Activated gamma-delta T cell (primary cell): ENCODE measurements around the gene DTNB.

Experiments used
- DNase-seq: peaks from one replicate; lab custom pipeline; 2025; lab: John Stamatoyannopoulos, UW

Gene DTNB

GRCh38 chr2:25386971-25387875, 286.2 kb downstream of the DTNB start:
- DNase-seq = no peak

DNA sequence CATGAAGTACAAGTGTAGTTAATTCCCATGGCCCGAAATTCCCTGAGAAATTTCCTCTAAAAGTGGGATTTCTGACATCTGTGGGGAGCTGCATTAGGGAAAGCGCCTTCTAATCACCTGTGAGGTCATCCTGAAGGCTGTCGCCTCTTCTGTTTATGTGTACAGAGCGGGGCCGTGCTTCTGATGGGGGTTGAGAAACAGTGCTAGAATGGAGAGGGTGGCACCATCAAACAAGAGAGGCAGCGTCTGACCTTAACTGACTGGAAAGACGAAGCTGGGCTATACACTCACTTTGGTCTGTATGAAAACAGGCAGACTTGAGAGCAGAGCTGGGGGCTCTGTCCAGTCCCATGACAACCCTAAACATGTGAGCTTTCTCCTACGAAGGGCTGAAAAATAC, 287.5 kb downstream of the DTNB start:
- no peak for DNase-seq

DNA sequence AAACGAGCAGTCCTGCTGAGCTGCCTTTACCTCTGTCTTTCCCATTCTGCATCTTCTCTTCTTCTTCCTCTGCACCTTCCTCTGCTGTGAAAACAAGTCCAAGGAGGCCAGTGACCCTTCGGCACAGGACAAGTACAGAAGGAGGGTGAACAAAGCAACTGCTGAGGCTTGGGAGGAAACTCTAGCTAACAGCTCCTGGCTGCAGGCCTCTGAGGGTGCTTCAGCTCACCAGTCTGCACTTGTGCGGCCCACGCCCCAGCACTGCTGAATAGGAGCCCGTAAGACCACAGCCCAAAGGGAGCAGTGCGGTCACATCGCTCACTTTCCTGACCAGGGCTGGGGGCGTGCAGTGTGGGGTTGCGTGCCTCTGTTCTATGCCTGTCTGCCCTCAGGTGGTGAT, 289.6 kb downstream of the DTNB start:
- DNase-seq = no peak

GRCh38 chr2:25381502-25381901, 291.9 kb downstream of the DTNB start:
- DNase-seq = no peak

DNA sequence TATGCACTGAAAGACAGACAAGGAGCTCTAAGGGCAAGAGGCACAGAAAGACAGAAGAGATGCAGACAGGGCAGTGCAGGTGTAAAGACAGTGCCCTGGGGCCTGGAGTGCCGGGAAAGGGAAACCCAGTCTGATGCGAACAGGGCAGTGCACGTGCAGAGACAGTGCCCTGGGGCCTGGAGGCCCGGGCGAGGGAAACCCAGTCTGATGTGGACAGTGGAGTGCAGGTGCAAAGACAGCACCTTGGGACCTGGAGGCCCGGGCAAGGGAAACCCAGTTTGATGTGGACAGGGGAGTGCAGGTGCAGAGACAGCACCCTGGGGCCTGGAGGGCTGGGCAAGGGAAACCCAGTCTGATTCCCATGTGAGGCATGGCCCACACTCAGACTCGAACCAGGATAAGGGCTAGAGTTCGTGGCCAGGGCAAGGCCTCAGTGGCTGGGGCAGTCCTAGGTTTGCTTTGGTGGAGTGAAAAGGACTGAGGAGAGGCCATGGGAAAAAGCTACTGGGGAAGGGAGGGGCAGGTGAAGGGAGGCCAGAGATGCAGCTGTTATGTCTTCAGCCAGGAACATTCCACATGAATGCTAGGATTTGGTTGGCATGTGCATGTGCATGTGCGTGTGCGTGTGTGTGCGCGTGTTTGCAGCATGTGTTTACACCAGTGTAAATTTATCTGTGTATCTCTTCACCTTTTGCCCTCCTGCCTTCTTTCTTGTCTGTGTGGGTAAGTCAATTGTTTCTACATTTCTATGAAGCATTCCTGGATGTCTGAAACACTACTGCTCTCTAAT, 292.6 kb downstream of the DTNB start:
- DNase-seq = no peak

- DNase-seq = no peak
Measured at GRCh38 chr2:25380023-25380422, 293.4 kb downstream of the DTNB start.

GRCh38 chr2:25379535-25379934, 293.8 kb downstream of the DTNB start:
- no peak for DNase-seq

- no peak for DNase-seq
Measured at GRCh38 chr2:25378731-25379490, 294.5 kb downstream of the DTNB start.

DNA sequence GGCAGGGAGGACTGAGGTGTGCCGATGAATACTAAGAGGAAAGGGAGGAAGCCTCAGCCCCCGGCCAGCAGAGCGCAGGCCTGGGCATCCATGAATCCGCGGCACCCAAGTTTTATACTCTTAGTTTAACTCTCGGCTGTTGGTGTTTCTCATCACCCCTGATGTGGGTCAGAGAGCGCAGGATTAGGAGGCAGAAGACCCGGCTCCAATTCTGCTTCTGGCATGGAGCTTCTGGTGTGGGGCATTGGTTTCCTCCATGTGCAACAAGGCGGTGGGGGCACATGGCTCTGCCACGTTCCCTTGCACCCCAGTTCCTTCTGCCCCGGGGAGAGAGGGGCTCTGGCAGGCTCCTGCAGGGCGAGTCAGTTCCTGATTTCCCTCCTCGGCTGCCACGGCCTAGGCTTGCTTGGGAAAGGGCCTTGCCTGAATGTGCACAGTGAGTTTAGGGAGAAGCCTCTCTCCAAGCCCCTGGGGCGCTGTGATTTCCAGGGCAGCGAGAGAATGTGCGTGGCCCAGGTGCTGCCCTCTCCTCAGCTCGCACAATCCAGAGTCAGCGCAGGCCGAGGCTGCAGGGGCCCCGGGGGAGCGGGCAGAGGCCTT, 295.5 kb downstream of the DTNB start:
- DNase-seq = no peak

DNA sequence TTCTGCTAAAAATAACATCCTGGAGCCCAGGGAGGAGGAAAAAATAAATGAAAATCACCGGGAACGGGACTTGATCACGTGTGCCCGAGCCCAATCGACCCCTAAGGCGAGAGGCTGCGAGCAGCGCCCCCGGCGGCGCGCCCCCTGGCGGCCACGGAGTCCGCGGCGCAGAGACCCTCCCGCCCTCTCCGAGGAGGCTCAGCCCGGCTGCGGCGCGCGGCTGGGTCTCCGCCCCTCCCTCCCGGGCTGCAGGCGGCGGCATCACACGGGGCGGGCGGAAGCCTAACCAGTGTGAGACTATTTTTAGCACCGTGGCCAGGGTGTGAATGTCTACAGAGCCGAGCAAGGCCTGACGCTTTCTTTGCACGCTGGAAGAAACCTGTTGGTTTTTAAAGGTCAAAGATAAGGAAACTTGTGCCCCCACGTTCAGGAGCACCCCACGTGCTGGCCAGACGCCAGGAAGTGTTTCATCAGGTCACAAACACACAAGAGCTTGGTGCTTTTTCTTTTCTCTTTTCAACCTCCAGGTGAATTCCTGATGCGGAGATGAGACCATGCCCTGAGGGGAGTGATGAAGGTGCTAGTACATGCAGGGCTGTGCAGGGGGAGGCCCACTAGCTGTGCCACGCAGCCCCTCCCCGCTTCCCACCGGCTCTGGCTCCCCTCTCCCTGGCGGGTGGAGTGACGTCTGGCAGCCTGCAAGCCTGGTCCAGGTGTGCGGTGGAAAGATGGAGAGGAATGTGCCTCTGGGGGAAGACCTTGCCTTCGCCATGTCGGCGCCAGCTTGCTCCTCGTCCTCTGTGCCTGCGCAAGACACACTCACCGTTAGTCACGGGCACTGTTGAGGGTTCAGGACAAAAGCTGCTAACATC, 296.4 kb downstream of the DTNB start:
- peak; percentile 92 for DNase-seq

GRCh38 chr2:25375989-25376545, 297.3 kb downstream of the DTNB start:
- DNase-seq = no peak

DNA sequence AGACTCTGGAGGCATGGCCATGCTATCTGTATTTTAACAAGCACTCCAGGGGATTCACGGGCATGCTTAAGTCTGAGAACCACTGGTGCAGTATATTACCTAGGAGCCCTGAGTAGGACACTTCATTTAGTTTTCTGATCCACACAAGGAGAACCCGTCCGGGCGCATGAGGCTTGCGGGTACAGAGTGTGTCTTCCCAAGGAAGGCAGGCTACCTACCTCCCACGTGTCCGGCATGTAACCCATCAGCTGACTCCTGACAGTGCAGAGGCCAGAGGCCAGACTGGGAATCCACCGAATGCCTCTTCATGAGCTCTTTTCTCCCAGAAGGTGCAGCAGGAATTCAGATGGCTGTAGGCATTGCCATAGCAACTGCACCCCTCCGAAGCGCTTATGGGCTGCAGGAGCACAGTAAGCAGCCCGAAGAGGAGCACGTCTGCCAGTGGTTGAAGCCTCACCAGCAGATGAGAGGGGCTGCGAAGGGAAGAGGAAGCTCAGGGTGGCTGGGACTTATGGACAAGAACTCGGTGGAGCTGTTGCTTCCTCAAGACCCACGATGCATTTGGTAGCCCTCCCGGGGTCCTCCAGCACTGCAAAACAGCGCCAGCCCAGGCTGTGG, 297.9 kb downstream of the DTNB start:
- no peak for DNase-seq

- no peak for DNase-seq
Measured at GRCh38 chr2:25374827-25375226, 298.6 kb downstream of the DTNB start.

DNA sequence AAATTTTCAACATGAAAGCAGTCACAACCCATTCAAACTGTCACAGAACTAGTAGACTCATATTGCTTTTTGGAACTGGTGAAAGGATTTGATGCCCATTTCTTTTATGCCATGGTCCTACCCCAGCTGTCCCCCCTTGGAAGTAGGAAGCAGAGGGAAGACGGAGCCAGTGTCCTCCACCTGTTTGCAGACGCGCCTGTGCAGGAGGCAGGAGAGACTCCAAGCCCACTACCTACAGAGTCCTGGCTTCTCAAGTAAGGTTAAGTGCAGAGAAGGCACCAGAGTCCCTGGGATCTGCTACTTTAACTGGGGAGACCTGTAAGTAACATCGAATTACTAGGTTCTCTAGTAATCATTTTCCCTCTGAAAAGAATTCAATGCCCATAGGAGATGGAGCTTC, 299.0 kb downstream of the DTNB start:
- DNase-seq = no peak

DNA sequence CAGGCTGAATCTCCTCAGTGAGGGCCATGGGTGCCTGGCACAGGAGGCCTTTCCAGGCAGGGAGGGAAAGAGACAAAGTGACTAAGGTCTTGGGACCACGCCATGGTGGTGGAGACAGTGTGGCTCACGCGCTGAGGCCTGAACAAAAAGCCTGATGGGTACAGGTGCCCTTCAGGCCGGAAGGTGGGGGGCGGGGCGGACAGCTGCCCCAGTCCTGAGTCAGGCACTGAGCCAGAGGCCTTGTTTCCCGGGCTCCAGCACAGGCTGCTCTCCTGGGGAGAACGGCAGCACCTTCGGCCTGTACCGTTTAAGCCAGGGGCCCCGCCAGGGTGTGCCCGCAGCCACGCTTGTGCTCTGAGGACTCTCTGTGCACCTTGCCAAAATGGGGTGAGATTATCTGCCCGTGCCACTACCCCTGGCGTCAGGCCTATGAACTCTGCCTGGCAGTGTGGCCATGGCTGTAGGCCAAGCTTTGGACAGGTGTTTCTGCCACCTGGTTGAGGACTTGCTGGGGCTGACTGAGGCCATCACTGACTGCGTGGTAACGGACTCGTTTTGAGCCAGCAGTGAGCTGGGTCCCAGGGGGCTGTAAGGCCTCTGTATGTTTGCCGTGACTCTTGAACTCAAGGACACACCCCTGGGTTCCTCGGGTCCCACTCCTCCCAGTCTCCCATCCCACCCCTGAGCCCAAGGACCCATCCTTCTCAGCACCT, 300.0 kb downstream of the DTNB start:
- no peak for DNase-seq

DNA sequence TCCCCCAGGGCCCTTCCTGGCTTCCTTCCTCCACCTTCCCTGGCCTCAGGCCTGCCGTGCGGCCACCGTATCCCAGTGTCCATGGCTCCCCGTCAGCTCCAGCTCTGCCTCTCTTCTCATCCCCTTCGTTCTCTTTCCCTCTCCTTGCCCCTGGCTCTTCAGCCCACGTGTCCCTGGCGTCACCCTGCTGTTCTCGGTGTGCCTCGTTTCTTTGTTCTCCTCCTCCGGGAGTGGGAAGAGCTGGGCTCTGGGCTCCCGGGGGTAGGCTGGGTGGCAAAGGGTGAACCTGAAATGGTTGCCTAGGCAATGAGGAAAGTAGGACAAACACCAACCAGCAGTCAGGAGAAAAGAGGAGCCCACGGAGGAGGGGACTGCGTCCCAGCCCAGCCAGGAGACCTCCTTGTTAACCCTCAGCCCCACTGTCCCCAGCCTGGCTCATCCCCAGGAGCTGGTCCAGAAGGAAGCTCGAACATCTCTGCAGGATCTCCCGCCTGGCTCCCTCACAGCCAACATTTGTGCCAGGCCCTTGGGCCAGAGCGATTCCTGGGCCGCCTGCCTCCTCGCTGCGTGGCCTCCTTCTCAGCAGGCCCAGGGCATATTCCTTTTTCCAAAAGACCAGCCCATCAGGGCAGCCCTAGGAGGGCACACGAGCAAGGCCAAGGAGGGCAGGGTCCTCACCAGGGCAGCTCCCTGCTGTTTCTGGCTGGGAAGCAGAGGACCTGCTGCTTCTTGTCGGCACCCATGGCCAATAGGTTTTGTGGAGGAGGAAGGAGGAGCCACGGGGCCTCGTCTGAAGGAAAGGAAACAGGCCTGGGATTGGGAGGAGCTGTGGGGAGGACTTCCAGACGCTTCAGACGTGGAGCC, 300.7 kb downstream of the DTNB start:
- no peak for DNase-seq

- no peak for DNase-seq
Measured at GRCh38 chr2:25371253-25372241, 301.8 kb downstream of the DTNB start.
